Cerebellar nuclear complex (tissue), 1 donor: ENCODE results near the gene ADH4.

Source experiments
- DNase-seq, 2 experiments: peaks; one replicate each; lab custom pipeline; 2025; lab: John Stamatoyannopoulos, UW

ADH4 gene

DNA sequence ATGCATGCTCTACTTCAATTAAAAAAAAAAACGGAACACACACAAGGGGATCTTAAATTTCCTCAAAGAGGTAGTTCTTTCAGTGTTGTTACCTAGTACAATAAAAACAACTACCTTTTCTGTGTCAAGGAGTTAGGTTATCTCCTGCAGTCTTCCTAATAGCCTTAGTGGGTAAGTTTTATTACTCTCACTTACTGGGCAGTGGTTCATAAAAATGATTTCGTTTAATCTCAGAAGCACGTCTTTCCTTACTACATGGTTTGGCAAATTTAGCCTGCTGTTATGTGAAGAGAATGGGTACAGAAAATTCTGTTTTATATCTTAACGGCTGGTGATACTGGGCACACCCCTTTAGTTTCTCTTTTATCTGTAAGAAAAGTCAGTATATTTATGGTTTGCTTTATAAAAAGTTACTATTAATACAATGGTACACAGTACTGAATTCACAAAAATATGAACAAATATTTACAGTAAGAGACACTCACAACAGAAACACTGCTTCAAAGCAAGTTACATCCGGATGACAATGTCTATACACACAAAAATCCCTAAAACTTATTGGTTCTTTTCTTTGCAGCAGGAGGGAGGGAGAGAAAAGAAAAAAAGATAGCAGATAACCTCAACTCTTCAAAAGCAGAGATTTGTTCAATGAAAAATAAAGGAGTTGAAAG, 64.3 kb downstream of the ADH4 start:
- no peak for DNase-seq

DNA sequence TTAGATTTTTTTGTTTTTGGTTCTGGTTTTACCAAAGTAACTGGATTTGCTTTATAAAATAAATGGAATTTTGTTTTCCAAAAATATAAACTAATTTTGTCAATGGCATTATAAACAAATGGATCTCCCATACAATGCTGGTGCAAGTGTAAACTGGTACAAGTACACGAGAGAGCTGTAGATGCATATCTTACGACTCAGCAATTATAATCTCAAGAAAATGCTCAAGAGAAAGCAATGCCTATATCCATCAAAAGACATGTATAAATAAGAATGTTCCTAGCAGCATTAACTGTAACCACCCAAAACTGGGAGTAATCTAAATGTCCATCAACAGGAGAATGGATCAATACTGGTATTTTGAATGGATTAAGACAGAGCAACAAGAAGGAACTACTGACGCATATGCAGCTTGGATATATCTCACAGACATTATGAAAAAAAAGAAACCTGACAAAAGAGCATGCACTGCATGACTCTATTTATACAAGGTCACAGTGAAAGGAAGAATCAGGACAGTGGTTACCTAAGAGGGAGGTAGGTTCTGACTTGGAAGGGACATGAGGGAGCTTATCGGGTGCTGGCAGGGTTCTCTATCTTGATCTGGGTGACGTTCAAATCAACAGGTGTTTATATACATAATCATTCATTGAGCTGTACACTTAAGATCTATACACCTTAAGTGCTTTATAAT, 65.0 kb downstream of the ADH4 start:
- no peak for DNase-seq

DNA sequence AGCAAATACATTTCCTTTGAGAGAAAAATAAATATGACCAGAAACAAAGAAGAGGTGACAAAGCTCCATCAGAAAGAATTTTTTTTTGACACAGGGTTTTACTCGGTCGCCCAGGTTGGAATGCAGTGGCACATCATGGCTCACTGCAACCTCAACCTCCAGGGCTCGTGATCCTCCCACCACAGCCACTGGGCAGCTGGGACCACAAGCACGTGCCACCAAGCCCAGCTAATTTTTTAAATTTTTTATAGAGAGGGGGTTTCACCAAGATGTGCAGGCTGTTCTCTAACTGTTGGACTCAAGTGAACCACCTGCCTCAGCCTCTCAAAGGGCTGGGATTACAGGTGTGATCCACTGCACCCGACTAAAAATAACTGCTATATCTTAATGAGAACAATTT, 65.8 kb downstream of the ADH4 start:
- no peak for DNase-seq

DNA sequence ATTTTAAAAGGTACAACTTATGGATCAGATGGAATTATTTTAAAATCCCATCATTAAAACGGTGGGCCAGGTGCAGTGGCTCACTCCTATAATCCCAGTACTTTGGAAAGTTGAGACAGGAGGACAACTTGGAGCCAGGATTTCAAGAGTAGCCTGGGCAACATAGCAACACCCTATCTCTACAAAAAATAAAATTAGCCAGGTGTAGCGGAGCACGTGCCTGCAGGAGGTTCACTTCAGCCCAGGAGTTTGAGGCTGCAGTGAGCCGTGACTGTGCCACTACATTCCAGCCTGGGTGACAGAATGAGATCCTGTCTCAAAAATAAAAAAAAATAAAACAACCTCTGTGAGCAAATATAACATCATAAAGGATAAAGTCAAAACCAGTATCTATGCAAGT, 66.9 kb downstream of the ADH4 start:
- no peak for DNase-seq

DNA sequence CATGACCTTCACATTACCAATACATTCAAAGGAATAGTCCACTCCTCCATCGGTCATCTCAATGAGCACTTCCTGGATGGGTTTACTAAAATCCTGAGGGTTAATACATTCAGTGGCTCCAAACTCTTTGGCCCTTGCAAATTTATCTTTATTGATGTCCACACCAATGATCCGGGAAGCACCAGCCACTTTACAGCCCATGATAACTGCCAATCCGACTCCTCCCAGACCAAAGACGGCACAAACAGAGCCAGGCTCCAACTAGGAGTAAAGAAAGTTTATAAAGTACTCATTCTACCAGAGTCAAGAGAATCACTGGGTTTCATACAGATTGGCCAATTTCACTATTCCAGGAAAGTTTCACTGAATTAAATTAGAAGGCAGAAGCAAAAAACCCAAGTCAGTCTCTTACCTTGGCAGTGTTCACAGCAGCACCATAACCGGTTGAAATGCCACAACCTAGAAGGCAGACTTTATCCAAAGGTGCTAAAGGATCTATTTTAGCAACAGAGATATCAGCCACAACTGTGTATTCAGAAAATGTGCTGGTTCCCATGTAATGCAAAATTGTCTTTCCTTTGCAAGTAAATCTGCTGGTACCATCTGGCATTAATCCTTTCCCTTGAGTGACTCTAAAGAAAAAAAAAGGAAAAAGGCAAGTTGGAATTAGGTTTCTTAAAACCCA, 67.7 kb downstream of the ADH4 start:
- DNase-seq, result no peak

DNA sequence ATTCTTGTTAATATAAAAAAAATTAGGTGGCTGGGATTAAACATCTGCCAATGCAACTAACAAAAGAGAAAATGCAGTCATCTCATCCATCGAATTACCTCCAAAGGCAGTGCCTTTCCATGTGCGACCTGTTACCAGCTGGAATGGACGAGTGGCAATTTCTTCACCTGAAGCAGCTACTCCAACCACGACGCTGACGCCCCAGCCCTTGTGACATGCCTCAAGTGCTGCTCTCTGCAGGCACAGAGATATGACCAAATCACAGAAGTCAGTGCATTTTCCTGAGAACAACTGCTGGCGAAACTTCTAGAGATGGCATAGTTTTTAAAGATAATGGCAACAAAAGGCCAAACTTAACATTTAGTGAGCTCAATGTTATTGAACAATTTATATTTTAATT, 69.3 kb downstream of the ADH4 start:
- DNase-seq, result no peak
